Measurements from ENCODE around the gene ANKRD28.

DNA sequence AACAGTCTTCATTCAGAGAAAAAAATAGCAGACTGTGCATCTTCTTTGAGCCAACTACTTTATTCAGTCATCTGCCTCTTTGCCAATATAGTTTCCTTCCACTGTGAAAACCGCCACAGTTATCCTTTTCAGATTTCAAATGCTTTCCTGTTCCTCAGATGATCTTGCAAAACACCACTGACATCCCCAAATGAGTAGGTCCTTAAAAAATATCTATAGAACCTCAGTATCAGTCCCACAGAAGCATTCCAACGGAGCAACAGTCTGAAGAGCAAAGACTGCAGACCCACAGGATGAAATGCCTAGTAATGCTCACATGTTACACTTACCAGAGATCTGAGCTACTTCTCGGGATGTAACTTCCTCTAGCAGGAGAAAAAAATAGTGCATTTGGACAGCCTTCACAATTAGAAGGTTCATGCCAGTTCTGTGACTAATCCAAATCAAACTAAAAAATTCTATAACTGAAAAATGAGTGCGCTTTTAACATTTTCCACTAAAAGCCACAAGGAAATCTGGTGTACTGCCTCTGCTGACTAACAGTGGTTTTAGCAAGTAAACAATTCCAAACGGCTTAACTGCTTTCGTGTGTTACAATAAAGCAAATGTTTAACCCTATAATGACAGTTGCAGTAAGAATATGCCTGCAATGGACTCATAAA is at the start of gene ANKRD28:
- TF ChIP-seq, protein P1, sequence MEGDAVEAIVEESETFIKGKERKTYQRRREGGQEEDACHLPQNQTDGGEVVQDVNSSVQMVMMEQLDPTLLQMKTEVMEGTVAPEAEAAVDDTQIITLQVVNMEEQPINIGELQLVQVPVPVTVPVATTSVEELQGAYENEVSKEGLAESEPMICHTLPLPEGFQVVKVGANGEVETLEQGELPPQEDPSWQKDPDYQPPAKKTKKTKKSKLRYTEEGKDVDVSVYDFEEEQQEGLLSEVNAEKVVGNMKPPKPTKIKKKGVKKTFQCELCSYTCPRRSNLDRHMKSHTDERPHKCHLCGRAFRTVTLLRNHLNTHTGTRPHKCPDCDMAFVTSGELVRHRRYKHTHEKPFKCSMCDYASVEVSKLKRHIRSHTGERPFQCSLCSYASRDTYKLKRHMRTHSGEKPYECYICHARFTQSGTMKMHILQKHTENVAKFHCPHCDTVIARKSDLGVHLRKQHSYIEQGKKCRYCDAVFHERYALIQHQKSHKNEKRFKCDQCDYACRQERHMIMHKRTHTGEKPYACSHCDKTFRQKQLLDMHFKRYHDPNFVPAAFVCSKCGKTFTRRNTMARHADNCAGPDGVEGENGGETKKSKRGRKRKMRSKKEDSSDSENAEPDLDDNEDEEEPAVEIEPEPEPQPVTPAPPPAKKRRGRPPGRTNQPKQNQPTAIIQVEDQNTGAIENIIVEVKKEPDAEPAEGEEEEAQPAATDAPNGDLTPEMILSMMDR (IDR thresholded peaks at IDR 0.05) = no peak
- peak in 1 of 2 donors; percentile 19 for TF ChIP-seq POLR2A (IDR thresholded peaks at IDR 0.05)
